ENCODE results near the gene C11orf86. TPM values are rescaled to one million over a fixed set of nuclear protein-coding genes. Genes with fewer than 3 reads are reported as not detected.
A peak's percentile ranks its signal among the peaks of the same experiment; 100 is the strongest.

Gene C11orf86
- total RNA-seq, 1 donor from 2014 or later: not detected

- H3K4me3 ChIP-seq (ENCODE audit: low read depth, low read length): peak overlapping the region; percentile 56
- DNase-seq (ENCODE audit: low read depth): no peak
- TF ChIP-seq CTCF (conservative IDR thresholded peaks at IDR 0.05; ENCODE audit: low read depth, low read length): no peak
Measured at GRCh38 chr11:67023957-67024353, 48.9 kb downstream of the C11orf86 start.

GRCh38 chr11:67024410-67024809 lies 49.3 kb downstream of the C11orf86 start:
- H3K4me3 ChIP-seq (ENCODE audit: low read depth, low read length): peak overlapping the region; percentile 56
- DNase-seq (ENCODE audit: low read depth): no peak
- TF ChIP-seq CTCF (conservative IDR thresholded peaks at IDR 0.05; ENCODE audit: low read depth, low read length): no peak

GRCh38 chr11:67024966-67025365 lies 49.9 kb downstream of the C11orf86 start:
- no peak for TF ChIP-seq CTCF (conservative IDR thresholded peaks at IDR 0.05; ENCODE audit: low read depth, low read length)
- H3K4me3 ChIP-seq (ENCODE audit: low read depth, low read length): no peak overlapping the region
- DNase-seq (ENCODE audit: low read depth): no peak

DNA sequence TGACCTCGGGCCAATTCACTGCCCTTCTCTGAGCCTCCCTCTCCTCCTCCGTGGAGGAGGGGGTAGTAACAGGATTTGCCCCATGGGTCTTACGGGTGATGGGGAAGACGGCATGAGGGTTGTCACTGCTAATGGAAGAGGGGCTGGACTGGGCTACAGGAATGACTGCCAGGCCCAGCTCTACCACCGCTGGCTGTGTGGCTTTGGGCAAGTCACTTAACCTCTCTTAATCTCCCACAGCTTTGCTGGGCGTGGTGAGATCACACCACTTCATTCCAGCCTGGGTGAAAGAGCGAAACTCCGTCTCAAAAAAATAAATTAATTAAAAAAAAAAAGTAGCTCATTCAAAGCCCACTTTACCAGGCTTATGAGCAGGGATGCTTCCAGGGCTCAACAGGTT lies 50.6 kb downstream of the C11orf86 start:
- no peak for TF ChIP-seq CTCF (conservative IDR thresholded peaks at IDR 0.05; ENCODE audit: low read depth, low read length)
- DNase-seq (ENCODE audit: low read depth): no peak
- H3K4me3 ChIP-seq (ENCODE audit: low read depth, low read length): no peak overlapping the region

Other genes starting within 250 kb of the C11orf86 start
- gene SPTBN2, start 246.1 kb upstream of the C11orf86 start, total RNA-seq: 63.9 and 78.9 TPM in 2 replicates
- 41.7 and 42.9 TPM in 2 replicates for gene RCE1, start 131.9 kb upstream of the C11orf86 start, total RNA-seq
- gene LRFN4, start 118.2 kb upstream of the C11orf86 start, total RNA-seq: 37.9 and 50.5 TPM in 2 replicates
- 4.7 and 10.6 TPM in 2 replicates for gene PC, start 16.9 kb upstream of the C11orf86 start, total RNA-seq
- 0.43 and 0.58 TPM in 2 replicates for gene SYT12, start 47.8 kb downstream of the C11orf86 start, total RNA-seq
- gene RHOD, start 81.5 kb downstream of the C11orf86 start, total RNA-seq: 51.4 and 86.8 TPM in 2 replicates
- gene KDM2A, start 144.0 kb downstream of the C11orf86 start, total RNA-seq: 28.5 and 34.1 TPM in 2 replicates